ENCODE results near the gene SUMF1. TPM values are rescaled to one million over a fixed set of nuclear protein-coding genes. Genes with fewer than 3 reads are reported as not detected.

Gene SUMF1
- total and polyA plus RNA-seq, 2 of the 13 experiments (the other 11 are each of a cell fraction or from before 2014, with no cell fraction given), result 18.5 to 28.9 TPM

DNA sequence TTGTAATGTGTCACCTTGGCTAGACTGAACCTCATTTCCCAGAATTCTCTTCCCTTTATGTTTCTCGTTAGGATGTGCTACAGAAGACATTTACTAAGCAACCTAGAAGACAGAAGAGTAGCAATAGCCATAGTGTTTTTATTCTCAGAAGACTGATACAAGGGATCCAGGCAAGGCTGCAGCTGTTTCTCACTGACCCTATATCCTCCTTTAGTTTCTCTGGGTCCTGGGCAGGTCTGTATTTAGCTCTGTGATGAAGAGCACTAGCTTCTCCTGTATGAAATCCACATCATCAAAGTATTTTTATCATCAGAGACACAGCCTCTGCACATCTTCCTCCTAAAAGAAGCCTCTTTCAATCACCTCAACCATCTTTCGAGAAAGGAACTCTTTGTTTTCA lies 72.5 kb downstream of the SUMF1 start:
- no peak for FAIRE-seq
- in situ Hi-C loops (cut with HindIII; ENCODE audit: extremely low pct_ligation_motif_present, low pct_unique_long_range_greater_than_20kb), result no loop called here
- H3K4me2 ChIP-seq (ENCODE audit: low read depth, low read length), result no peak overlapping the region

More for the DNA sequence above, 72.5 kb downstream of the SUMF1 start:
- no peak overlapping the region for H2AFZ ChIP-seq (ENCODE audit: low read length)
- H3K27me3 ChIP-seq (ENCODE audit: control insufficient read depth in 1 of 2, insufficient read depth in 2 of 2, low read length in 2 of 2), result no peaks in the 10 kb centered on the region
- intact Hi-C loops (cut with micrococcal nuclease; ENCODE audit: unreplicated experiment), result no loop called here
- no peaks in the 10 kb centered on the region for H3K79me2 ChIP-seq (ENCODE audit: insufficient read depth, low read length)
- no peaks in the 10 kb centered on the region for H3K4me1 ChIP-seq (ENCODE audit: insufficient read depth, low read length)
- ATAC-seq (no peak), DNase-seq (ENCODE audit: low spot score) (no peak)
- H3K9me3 ChIP-seq (ENCODE audit: low read length), result no peaks in the 10 kb centered on the region
- ChIA-PET CTCF (ENCODE audit: low intra/inter-chr PET ratio, low total read pairs) (no interaction called here), POLR2A (no interaction called here)
- 89% methylated on average over 2 of the region's 2 CpGs for WGBS (ENCODE audit: low lambda C conversion rate)
- H3K27ac ChIP-seq (ENCODE audit: extremely low read length, insufficient read depth, low read length), result no peak overlapping the region
- H3K36me3 ChIP-seq (replicated peaks in 1 of 2; ENCODE audit: control insufficient read depth in 1 of 2, insufficient read depth in 2 of 2, low read length in 2 of 2), result 0 out of 5 replicates have a peak, but pooled peaks cover 0 to 13% of the 10 kb centered on the region in 2 experiments
- no peaks in the 10 kb centered on the region for H4K20me1 ChIP-seq (ENCODE audit: insufficient read depth, low read length)
- no peak overlapping the region for H3K9ac ChIP-seq (ENCODE audit: insufficient read depth, low read depth, low read length)
- BruUV-seq (replicated peaks), result no TSS peak
- H3K4me3 ChIP-seq (replicated peaks in 1 of 3; ENCODE audit: insufficient read depth in 1 of 3, low read depth in 2 of 3, low read length in 3 of 3), result no peak overlapping the region
- TF ChIP-seq NFE2L2 (IDR thresholded peaks at IDR 0.05; ENCODE audit: low read length) (no peak), ZNF503 (CRISPR knock-in tag; IDR thresholded peaks at IDR 0.05) (no peak), DNMT3B (CRISPR knock-in tag; conservative IDR thresholded peaks at IDR 0.05) (no peak), KDM4B (CRISPR knock-in tag; IDR thresholded peaks at IDR 0.05) (no peak), ZNF670 (CRISPR knock-in tag; IDR thresholded peaks at IDR 0.05; ENCODE audit: borderline replicate concordance) (no peak), ZNF160 (CRISPR knock-in tag; IDR thresholded peaks at IDR 0.05) (no peak), KDM5B (CRISPR knock-in tag; IDR thresholded peaks at IDR 0.05; ENCODE audit: borderline replicate concordance) (no peak), PAXIP1 (CRISPR knock-in tag; conservative IDR thresholded peaks at IDR 0.05) (no peak), ZNF430 (CRISPR knock-in tag; IDR thresholded peaks at IDR 0.05) (no peak), PITX1 (CRISPR knock-in tag; IDR thresholded peaks at IDR 0.05) (no peak), ERF (CRISPR knock-in tag; IDR thresholded peaks at IDR 0.05) (no peak), ZNF292 (CRISPR knock-in tag; IDR thresholded peaks at IDR 0.05; ENCODE audit: borderline replicate concordance, low read depth) (no peak), FOXP1 (IDR thresholded peaks at IDR 0.05) (no peak), FOXP1 (CRISPR knock-in tag; IDR thresholded peaks at IDR 0.05) (no peak), POLR2AphosphoS2 (IDR thresholded peaks at IDR 0.05; ENCODE audit: low read depth, low read length) (no peak)
